Keratinocyte (primary cell): ENCODE data around the gene BRICD5.

Experiments
- CTCF ChIP-seq, 3 experiments: IDR thresholded peaks in 1 of 3; conservative IDR thresholded peaks in 1 of 3; optimal IDR thresholded peaks in 1 of 3; 2 replicates in 2 of 3; 3 replicates in 1 of 3; pipeline versions ENCODE3 to v1.5.1; 2011; ENCODE audit warnings: low read length in 3 of 3, mild to moderate bottlenecking in 3 of 3, moderate library complexity in 2 of 3, control low read depth in 1 of 3, inconsistent platforms in 1 of 3; ENCODE audit not compliant: insufficient read depth in 2 of 3; ENCODE audit errors: extremely low read depth in 1 of 3
- EZH2 ChIP-seq: IDR thresholded peaks from one replicate; pipeline ENCODE4 v1.6.1; 2012; ENCODE audit warnings: inconsistent platforms, mild to moderate bottlenecking, low read length, moderate library complexity

GRCh38 chr16:2205104-2205966, 5.3 kb downstream of the BRICD5 start, which contains the start of gene MLST8:
- TF ChIP-seq CTCF (optimal IDR thresholded peaks at IDR 0.05 in 1 of 3, IDR thresholded peaks at IDR 0.05 in 1 of 3, conservative IDR thresholded peaks at IDR 0.05 in 1 of 3; ENCODE audit: extremely low read depth in 1 of 3, insufficient read depth in 2 of 3, low read length in 3 of 3) (peak in 2 of 3 experiments; percentile 4 to 32), EZH2 (no peak)
